Neural progenitor cell (in vitro differentiated cells): ENCODE data around the gene COTL1. TPM values are rescaled to one million over a fixed set of nuclear protein-coding genes. Genes with fewer than 3 reads are reported as not detected.

ENCODE experiments used
- DNase-seq: peaks from one replicate; pipeline ENCODE4 v3.0.0-alpha.2; 2016; ENCODE audit warnings: low spot score
- H2AFZ ChIP-seq: fragments of 200-600 bp; sonication (generic); replicated peaks from 2 replicates; pipeline ENCODE4 v1.6.1; 2016; ENCODE audit warnings: antibody characterized with exemption
- H3F3A ChIP-seq: fragments of 200-600 bp; sonication (generic); 2 replicates; pipeline ENCODE4 v1.6.1; 2016; ENCODE audit warnings: antibody characterized with exemption, low read depth
- H3K27ac ChIP-seq: fragments of 200-600 bp; sonication (generic); 2 replicates; pipeline ENCODE4 v1.5.1; 2016; ENCODE audit warnings: mild to moderate bottlenecking
- H3K27me3 ChIP-seq: fragments of 200-600 bp; sonication (generic); 2 replicates; pipeline ENCODE4 v1.6.1; 2016; ENCODE audit warnings: mild to moderate bottlenecking, moderate library complexity
- H3K36me3 ChIP-seq: fragments of 200-600 bp; sonication (generic); 2 replicates; pipeline ENCODE4 v1.5.1; 2016
- H3K4me1 ChIP-seq: fragments of 200-600 bp; sonication (generic); 2 replicates; pipeline ENCODE4 v1.6.1; 2016; ENCODE audit warnings: mixed run types
- H3K4me2 ChIP-seq: fragments of 200-600 bp; sonication (generic); 2 replicates; pipeline ENCODE4 v1.6.1; 2016
- H3K4me3 ChIP-seq: fragments of 200-600 bp; sonication (generic); 2 replicates; pipeline ENCODE4 v1.5.1; 2016
- H3K79me2 ChIP-seq: fragments of 200-600 bp; sonication (generic); 2 replicates; pipeline ENCODE4 v1.6.1; 2016; ENCODE audit warnings: low read depth
- H3K9ac ChIP-seq: fragments of 200-600 bp; sonication (generic); 2 replicates; pipeline ENCODE4 v1.6.1; 2016
- H3K9me3 ChIP-seq: fragments of 200-600 bp; sonication (generic); 2 replicates; pipeline ENCODE4 v1.5.1; 2016; ENCODE audit warnings: low read depth
- H4K20me1 ChIP-seq: fragments of 200-600 bp; sonication (generic); 2 replicates; pipeline ENCODE4 v1.6.1; 2016; ENCODE audit warnings: low read depth
- H3K27ac Mint-ChIP-seq: 3 replicates; pipeline ENCODE4 v1.8.0; 2021; ENCODE audit warnings: mixed read lengths
- H3K27me3 Mint-ChIP-seq: 2 replicates; pipeline ENCODE4 v1.8.0; 2022; ENCODE audit warnings: low read depth, mild to moderate bottlenecking, inconsistent platforms, moderate library complexity, mixed read lengths; ENCODE audit not compliant: insufficient read depth
- H3K36me3 Mint-ChIP-seq: 3 replicates; pipeline ENCODE4 v1.8.0; 2021; ENCODE audit warnings: mixed read lengths
- H3K4me1 Mint-ChIP-seq: 3 replicates; pipeline ENCODE4 v1.8.0; 2021; ENCODE audit warnings: mixed read lengths
- H3K4me3 Mint-ChIP-seq: 3 replicates; pipeline ENCODE4 v1.8.0; 2021; ENCODE audit warnings: mild to moderate bottlenecking, moderate library complexity, mixed read lengths
- H3K9me3 Mint-ChIP-seq: 3 replicates; pipeline ENCODE4 v1.8.0; 2020; ENCODE audit warnings: mixed read lengths
- CTCF ChIP-seq: fragments of 200-600 bp; sonication (generic); IDR thresholded peaks from 2 replicates; pipeline ENCODE4 v1.5.1; 2017; ENCODE audit warnings: antibody characterized with exemption, mild to moderate bottlenecking
- EZH2 ChIP-seq: fragments of 200-600 bp; sonication (generic); IDR thresholded peaks from 2 replicates; pipeline ENCODE4 v1.6.1; 2017; ENCODE audit warnings: antibody characterized with exemption, mild to moderate bottlenecking, moderate library complexity
- EZH2phosphoT487 ChIP-seq: fragments of 200-600 bp; sonication (generic); IDR thresholded peaks from 2 replicates; pipeline ENCODE4 v1.6.1; 2017; ENCODE audit warnings: antibody characterized with exemption
- total RNA-seq: library from RNA; depleted of rRNA; stranded (reverse); fragments of >200 nt; gene quantifications from 2 replicates; pipeline ENCODE4 v1.2.3, GENCODE V29; 2015; ENCODE audit warnings: low replicate concordance

The COTL1 gene
- total RNA-seq, 1 donor from 2014 or later: 46.9 TPM

GRCh38 chr16:84660973-84661372 lies 43.1 kb upstream of the COTL1 start:
- Histone ChIP-seq H3K4me3 (no peak overlapping the region), H4K20me1 (no peaks in the 10 kb centered on the region), H2AFZ (no peak overlapping the region), H3K36me3 (no peaks in the 10 kb centered on the region), H3K9me3 (no peaks in the 10 kb centered on the region), H3K4me1 (no peaks in the 10 kb centered on the region), H3K4me2 (no peak overlapping the region), H3F3A (no peaks in the 10 kb centered on the region), H3K27ac (no peak overlapping the region), H3K79me2 (no peaks in the 10 kb centered on the region), H3K9ac (no peak overlapping the region), H3K27me3 (no peaks in the 10 kb centered on the region)
- Mint-ChIP-seq H3K27me3 (peaks cover 2% of the 10 kb centered on the region), H3K9me3 (no peaks in the 10 kb centered on the region), H3K4me1 (no peaks in the 10 kb centered on the region), H3K4me3 (no peak overlapping the region), H3K27ac (no peak overlapping the region), H3K36me3 (peaks cover 27% of the 10 kb centered on the region)
- no peak for TF ChIP-seq EZH2phosphoT487
- no peak for TF ChIP-seq EZH2
- no peak for TF ChIP-seq CTCF
- no peak for DNase-seq

GRCh38 chr16:84659656-84660300 lies 41.9 kb upstream of the COTL1 start:
- H3K36me3 Mint-ChIP-seq: peaks cover 29% of the 10 kb centered on the region
- no peak overlapping the region for H3K4me3 ChIP-seq
- DNase-seq: no peak
- no peaks in the 10 kb centered on the region for H3K27me3 ChIP-seq
- H2AFZ ChIP-seq: no peak overlapping the region
- no peaks in the 10 kb centered on the region for H3F3A ChIP-seq
- no peaks in the 10 kb centered on the region for H3K9me3 ChIP-seq
- H3K27me3 Mint-ChIP-seq: peaks cover 5% of the 10 kb centered on the region
- no peak overlapping the region for H3K27ac ChIP-seq
- no peaks in the 10 kb centered on the region for H3K9me3 Mint-ChIP-seq
- no peak overlapping the region for H3K4me2 ChIP-seq
- H3K9ac ChIP-seq: no peak overlapping the region
- no peaks in the 10 kb centered on the region for H3K4me1 Mint-ChIP-seq
- H3K36me3 ChIP-seq: no peaks in the 10 kb centered on the region
- no peaks in the 10 kb centered on the region for H3K4me1 ChIP-seq
- H4K20me1 ChIP-seq: no peaks in the 10 kb centered on the region
- no peaks in the 10 kb centered on the region for H3K79me2 ChIP-seq
- TF ChIP-seq EZH2phosphoT487 (no peak), CTCF (no peak), EZH2 (no peak)
- peak overlapping the region; percentile 2 for H3K4me3 Mint-ChIP-seq
- no peak overlapping the region for H3K27ac Mint-ChIP-seq

- H3K4me1 Mint-ChIP-seq: peaks cover 3% of the 10 kb centered on the region
- Histone ChIP-seq H3F3A (no peaks in the 10 kb centered on the region), H3K27ac (no peak overlapping the region), H3K27me3 (no peaks in the 10 kb centered on the region), H3K36me3 (no peaks in the 10 kb centered on the region), H3K9me3 (no peaks in the 10 kb centered on the region), H3K4me3 (no peak overlapping the region), H2AFZ (no peak overlapping the region), H3K9ac (no peak overlapping the region), H4K20me1 (no peaks in the 10 kb centered on the region), H3K4me2 (no peak overlapping the region), H3K4me1 (no peaks in the 10 kb centered on the region), H3K79me2 (no peaks in the 10 kb centered on the region)
- H3K27ac Mint-ChIP-seq: peak overlapping the region; percentile 57
- no peaks in the 10 kb centered on the region for H3K9me3 Mint-ChIP-seq
- H3K36me3 Mint-ChIP-seq: peaks cover 26% of the 10 kb centered on the region
- no peak overlapping the region for H3K4me3 Mint-ChIP-seq
- H3K27me3 Mint-ChIP-seq: peaks cover 5% of the 10 kb centered on the region
- no peak for TF ChIP-seq EZH2
- no peak for TF ChIP-seq CTCF
- TF ChIP-seq EZH2phosphoT487: no peak
- no peak for DNase-seq
These were observed 40.8 kb upstream of the COTL1 start for GRCh38 chr16:84658690-84659089.
